KG1 (cell line): ENCODE results near the gene UGT1A6.
"Not testable (repeated sequence)": the region's sequence is repeated elsewhere in the genome, so short reads cannot be mapped to it uniquely, and the experiment has no call there.

Experiments
- DNase-seq: peaks from one replicate; lab custom pipeline; 2025; lab: John Stamatoyannopoulos, UW

The UGT1A6 gene

DNA sequence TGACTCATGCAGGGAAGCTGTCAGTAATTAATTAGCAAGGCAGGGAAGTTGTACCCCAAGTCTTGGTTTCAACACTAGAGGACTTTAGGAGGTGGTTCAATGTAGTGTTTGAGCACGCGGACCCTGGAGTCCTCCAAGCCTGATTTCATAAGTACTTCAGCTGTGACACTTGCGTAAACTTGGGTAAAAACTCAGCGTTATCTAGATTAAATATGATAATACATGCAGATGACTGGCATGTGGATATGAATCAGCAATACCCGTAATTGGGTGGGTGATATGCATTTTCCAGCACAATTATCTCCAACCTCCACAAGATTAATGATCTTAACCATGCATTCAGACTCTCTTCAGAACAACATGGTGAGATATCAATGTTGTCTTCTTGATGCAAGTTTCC, 5.8 kb upstream of the UGT1A6 start:
- DNase-seq: no peak

DNA sequence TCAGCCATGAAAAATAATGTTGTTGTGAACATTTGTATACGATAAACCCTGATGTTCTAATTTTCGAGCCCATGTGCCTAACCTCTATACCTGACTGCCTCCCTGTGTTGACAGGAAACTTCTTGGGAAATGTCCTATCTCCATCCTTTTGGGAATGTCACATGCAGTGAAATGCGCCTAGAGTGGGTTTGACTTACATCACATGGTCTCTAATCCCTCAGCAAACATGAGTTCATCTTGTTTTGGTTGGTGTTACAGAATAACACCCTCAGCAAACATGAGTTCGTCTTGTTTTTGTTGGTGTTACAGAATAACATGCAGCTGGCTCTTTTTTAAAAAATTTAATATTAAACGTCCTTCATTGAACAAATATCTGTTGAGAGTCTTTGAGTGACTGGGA, 4.3 kb upstream of the UGT1A6 start:
- DNase-seq: no peak

DNA sequence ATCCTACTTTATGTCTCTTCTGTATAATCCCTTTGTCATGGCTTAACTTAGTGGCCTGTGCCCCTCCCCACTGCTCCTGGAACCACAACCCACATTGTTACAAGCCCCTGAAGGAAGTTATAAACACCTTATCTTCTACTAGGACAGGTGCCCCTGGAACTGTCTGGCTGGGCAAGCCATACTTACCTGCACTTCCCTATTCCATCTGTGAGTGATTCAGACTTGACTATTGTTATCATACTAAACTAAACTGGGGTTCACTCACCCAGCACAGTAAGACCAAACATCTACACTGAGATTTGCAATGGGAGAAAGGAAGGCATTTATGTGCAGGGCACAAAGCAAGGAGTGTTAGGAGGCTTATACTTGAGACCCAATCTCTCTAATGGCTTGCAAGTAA, 3.7 kb upstream of the UGT1A6 start:
- no peak for DNase-seq

DNA sequence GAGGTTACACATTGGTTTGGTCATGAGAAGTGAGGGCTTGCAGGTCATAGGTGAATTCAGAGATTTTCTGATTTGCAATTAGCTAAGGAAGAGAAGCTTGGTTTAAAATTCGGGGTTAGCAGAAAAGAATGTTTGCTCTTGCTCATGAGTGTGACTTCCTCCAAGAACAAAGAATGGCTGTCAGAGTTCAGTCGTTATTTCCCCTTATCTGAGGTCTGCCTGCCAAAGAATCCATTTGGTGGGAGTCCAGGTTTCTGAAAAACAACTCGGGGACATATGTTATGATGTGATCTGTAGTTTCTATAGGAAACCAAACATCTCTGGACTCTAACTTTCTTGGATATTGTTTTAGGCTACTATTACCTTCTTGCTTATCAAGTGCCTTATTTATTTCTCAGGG, 3.2 kb upstream of the UGT1A6 start:
- DNase-seq: no peak

DNA sequence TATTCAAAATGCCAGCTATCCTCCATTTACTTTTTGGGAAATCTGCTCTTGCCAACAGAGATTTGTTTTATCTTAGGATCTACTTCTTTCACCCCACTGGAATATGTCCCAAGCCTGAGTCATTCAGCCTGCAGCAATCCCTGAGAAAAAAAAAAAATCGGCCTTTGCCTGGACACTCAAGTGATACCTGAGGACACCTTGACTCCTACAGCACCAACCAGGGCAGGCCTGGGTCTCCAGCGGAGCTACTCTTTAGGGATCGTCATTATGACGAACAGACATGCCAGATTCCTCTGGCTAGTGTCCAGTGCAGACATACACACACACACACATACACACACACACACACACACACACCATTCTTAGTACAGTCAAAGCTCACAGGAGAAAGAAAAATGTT, 2.2 kb upstream of the UGT1A6 start:
- DNase-seq: no peak

DNA sequence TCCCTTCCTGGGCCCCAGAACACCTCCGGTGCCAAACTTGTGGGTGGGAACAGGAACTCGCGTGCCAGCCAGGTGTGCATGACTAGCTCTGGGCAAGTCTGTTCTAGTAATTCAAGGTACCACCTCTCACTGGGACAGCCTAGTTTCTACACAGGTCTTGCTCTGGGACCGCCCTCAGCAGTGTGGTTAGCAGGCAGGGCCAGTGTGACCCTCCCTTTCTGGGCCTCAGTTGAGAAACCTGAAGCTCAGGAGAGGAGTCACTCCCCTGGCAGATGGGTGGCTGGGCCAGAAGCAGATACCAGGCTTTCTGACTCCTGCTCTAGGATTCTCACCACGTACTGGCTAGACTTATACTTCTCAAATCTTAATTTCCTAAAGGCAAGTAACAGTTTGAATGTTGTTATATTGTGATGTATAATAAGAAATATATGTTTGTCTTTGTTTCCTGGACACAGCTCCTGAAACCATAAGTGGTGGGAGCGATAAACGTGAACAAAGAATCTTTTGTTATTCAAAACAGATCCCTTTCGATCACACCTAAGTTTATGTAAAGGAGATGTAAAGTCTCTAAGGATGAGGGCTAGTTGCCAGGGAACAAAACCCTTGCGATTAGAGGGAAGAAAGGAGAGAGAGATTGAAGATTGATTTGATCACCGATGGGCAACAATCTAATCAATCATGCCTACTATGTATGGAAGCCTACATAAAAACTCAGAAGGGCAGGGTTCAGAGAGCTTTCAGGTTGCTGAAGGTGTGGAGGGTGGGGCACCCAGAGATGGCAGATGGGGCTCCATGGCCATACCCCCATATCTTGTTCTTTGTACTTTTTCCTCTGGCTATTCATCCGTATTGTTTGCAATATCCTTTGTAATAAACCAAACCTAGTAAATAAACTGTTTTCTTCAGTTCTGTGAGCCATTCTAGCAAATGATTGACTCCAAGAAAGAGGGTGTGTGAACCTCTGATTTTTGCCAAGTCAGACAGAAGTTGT, 952 bp upstream of the UGT1A6 start:
- no peak for DNase-seq

DNA sequence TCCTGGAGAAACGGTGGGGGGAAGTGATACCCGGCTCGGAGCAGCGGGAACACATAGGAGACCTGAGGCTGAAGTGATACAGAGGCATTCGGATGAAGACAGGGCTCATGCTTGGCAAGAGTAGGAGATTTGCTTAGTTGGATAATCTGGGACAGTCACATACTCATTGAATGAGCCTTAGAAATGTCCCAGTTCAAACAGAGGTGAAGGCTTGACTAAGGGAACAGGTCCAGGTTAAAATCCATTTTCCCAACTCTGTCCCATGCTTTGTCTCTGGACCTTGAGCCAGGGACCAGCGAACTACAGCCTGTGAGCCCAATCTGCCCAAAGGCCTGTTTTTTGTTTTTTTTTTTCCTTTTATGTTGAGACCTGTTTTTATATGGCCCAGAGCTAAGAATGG, 1.3 kb downstream of the UGT1A6 start:
- DNase-seq: no peak

DNA sequence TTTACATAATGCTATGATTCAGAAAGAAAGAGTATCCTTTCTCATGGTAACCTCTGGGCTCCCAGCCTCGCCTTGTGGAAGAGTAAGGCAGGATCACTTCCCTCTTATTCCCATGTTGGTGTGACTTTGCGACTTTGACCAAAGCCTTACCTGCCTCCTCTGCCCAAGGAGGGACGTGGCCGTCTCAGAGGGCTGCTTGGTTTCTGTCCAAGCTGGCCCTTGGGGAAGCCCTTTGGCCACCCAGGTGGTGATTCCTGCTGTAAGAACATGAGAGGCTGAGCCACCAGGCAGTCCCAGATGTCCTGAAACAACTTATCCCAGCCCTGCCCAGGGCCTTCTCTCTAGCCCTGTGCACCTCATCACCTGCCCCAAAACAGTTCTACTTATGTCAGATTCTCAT, 6.0 kb downstream of the UGT1A6 start:
- DNase-seq: no peak

DNA sequence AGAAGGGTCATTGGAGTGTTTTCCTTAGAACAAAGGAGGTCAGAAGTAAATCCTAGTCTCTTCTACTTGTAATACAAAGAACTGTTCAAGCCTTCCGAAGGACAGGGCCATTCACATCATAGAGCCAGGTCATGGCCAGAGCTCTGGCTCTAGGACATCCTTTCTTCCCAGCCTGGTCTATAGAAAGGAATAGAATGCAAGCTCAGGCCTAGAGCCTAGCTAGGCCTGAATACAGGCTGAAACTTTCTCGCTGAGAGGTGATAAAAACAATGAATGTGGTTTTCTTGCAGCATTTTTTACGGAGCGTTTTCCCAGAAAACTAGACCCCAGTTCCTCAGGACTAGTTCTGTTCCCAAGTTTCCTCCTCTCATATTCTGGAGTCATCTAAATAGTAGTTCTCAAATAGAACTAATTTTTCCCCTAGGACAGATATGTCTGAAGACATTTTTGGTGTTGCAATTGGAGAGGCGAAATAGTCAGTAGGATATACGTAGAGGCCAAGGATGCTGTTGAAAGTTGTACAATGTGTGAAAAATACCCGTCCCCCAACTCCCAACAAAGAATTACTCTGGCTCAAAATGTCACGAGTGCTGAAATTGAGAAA, 6.8 kb downstream of the UGT1A6 start:
- no peak for DNase-seq

DNA sequence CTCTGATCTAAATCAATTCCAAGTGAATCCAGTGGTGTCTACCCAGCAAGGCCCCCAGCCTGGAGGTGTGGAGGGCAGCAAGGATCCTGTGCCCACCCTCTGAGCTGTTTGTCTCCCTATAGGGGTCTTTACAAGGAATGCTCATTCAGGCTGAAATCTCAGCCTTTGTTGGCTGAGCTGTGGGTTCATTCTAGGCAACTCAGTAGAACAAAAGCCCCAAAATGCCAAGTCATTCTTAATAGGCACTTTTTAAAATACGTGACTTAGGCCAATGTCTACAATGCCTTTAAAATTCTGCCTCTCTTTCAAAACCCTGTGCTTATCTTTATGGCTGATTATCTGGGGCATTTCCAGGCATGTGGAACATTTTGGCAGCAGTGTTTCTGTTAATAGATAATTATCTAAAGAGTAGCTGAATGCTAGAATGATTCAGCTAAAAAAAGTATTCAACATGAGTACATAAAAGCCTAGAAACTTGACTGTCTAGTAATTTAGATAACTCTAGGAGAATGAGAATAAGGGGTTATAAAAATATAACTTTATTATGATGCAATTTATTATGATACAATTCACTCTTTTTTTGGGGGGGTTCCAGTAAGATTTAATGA, 7.4 kb downstream of the UGT1A6 start:
- DNase-seq: no peak

DNA sequence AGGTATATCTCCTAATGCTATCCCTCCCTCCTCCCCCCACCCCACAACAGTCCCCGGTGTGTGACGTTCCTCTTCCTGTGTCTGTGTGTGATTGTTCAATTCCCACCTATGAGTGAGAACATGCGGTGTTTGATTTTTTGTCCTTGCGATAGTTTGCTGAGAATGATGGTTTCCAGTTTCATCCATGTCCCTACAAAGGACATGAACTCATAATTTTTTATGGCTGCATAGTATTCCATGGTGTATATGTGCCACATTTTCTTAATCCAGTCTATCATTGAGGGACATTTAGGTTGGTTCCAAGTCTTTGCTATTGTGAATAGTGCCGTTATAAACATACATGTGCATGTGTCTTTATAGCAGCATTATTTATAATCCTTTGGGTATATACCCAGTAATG, 8.2 kb downstream of the UGT1A6 start:
- DNase-seq: not testable (repeated sequence)

DNA sequence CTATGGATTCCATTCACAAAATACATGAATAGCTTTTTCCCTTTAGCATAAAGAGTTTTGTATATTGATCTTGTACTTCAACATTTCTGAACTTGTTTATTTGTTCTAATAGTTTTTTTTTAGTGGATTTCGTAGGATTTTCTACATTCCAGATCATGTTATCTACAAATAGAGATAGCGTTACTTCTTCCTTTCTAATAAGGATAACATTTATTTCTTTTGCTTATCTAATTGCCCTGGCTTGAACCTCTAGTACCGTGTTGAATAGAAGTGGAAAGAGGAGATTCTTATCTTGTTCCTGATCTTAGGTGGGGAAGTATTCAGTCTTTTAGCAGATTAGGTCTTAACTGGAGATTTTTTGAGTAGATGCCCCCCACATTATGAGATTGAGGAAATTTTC, 9.5 kb downstream of the UGT1A6 start:
- DNase-seq: no peak

DNA sequence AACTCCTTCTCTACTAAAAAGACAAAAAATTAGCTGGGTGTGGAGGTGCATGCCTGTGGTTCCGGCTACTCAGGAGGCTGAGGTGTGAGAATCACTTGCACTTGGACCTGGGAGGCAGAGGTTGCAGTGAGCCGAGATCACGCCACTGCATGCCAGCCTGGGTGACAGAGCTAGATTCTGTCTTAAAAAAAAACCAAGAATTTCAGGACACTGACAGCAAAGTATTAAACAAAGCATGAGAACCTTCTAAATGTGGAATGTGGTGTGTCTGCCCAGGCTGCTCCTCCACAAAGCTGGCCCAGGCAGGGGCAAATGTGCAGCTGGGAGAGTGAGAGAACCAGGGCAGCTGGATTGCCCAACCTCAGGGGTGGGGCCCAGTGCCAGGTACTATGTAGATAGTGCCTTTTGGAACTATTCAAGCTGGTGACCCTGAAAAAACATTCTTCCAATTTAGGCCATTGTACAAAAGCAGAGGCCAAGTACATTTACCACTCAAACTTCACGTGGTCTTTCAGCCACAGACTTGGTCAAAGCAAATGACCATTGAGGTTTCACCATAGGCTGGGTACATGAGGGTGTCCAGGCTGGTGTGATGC, 13.3 kb downstream of the UGT1A6 start:
- no peak for DNase-seq

DNA sequence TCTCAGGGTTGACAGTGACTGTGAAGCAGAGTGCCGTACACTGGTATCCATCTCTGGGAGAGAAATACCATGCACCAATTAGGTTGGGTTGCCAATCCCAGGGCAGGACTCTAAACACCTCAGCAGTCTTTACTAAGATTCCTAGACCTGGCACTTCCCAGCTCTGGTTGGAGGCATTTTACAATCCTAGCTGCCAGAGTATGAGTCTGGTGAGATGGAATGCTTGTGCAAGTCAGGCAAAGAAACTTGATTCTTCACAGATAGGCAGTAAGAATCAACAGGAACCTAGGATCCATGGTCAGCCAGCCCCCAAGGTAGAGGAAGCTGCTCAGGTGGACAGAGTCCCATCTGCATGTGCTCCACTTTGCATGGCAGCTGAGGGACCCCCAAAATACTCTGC, 14.0 kb downstream of the UGT1A6 start:
- DNase-seq: no peak

DNA sequence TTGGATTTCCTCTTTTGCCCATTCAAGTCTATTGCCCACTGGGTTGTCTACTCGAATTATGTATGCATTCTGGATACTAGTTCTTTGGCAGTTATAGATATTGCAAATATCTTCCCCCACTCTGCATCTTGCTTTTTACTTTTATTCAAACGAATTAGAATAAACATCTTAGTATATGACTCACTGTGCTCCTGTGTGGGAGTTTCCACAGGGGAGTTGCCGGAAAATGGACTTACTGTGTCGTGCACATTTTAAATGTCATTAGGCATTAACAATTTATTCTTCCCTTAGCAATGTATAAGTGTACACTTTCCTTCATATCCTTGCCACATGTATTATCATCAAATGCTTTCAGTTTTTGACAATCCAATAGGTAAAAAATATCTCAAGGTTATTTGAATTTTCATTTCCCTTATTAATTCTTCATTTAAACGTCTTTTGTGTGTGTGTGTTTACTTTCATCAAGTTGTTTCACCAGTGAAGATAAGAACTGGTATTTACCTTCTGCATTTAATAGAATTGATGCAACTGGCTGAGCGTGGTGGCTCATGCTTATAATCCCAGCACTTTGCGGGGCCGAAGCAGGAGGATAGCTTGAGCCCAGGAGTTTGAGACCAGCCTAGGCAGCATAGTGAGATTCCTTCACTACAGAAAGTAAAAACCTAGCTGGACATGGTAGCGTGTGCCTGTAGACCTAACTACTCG, 15.4 kb downstream of the UGT1A6 start:
- DNase-seq: no peak

DNA sequence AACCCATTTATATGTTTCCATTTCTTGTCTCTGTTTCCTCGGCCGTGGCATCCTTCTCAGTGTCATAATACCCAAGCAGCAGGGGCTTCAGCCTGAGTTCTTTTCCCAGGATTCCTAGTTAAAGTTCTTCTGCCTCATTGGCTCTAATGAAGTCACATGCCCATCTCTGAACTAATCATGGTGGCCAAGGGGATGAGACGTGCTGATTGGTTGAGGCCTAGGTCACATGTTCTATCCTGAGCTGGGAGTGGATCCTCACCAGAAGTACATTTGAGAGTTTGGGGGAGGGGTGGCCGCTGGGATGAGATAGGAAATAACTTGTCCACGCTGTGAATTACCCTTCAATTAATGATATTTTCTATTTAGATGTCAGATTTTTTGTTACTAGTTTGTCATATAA, 16.3 kb downstream of the UGT1A6 start:
- no peak for DNase-seq

DNA sequence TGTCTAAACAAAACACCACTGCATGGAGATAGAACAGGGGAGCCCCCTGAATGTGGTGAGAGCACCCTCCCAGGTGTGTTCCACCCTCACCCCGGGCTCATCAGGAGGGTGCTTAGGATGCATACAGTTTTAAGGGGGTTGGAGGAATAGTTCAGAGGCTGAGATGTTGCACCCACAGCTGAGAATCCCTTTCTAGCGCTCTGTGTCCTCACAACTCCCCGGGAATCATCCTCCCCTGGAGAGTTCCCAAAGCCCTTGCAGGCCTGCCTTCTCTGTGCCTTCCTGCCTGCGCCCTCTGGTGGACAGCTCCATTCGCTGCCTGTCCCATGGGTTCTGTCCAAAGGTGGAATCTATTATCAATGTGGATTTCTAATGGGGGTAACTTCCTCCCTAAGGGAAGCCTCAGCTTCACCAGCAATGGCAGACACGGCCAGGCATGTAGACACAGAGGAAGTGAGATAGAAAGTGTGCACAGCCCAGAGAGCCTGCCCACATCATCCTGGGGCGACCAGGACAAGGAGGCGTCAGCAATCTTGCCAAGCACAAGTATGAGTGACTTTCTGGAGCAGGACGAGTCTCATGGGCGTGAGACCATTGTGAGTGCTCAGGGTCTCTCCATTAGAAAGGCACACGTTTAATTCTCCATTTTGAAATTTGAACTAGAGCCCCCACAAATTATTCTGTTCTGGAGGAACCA, 18.8 kb downstream of the UGT1A6 start:
- DNase-seq: peak; percentile 33

DNA sequence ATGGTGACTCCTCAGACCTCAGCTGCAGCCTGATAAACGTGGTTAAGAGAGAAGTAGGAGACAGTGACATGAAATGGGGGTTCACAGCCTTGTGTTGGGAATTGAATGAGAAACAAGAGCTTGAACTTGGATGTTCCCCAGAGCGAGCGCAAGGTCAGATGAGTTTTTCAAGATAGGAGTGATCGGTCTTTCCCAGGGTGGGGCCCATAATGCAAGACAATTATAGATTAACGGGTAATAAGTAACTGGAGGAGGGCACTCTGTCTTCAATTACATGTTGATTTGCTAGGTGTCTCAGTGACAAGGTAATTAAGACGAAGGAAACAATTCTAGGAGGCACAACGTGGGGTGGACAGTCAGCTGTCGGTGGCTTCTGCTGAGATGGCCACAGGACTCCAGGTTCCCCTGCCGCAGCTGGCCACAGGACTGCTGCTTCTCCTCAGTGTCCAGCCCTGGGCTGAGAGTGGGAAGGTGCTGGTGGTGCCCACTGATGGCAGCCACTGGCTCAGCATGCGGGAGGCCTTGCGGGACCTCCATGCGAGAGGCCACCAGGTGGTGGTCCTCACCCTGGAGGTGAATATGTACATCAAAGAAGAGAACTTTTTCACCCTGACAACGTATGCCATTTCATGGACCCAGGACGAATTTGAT, 20.0 kb downstream of the UGT1A6 start, which contains the start of gene UGT1A5:
Gene UGT1A5 (plus strand): TSS at position 297 of the 651 bp plus-strand sequence. CDS start 85 bp downstream, at position 382.
- DNase-seq: no peak

DNA sequence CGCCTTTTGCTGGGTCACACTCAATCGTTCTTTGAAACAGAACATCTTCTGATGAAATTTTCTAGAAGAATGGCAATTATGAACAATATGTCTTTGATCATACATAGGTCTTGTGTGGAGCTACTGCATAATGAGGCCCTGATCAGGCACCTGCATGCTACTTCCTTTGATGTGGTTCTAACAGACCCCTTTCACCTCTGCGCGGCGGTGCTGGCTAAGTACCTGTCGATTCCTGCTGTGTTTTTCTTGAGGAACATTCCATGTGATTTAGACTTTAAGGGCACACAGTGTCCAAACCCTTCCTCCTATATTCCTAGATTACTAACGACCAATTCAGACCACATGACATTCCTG, 20.5 kb downstream of the UGT1A6 start:
- no peak for DNase-seq

DNA sequence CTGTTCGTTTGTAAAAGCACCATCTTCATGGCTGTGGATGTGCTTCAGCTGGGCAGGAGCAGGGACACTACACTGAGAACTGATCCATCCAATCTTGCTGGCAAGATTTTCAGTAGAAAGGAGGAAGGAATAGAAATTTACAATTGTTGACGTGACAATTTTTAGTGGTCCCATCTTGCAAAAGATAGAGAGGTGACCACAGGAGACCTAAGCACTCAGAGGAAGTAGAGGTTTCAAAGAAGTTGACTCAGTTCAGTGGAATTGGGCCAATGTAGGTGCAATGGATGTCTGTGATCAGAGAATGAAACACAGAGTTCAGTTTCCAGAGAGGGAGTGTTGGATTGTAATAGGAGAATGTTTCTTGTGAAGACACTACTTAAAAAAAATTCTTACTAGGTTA, 21.4 kb downstream of the UGT1A6 start:
- peak; percentile 6 for DNase-seq

DNA sequence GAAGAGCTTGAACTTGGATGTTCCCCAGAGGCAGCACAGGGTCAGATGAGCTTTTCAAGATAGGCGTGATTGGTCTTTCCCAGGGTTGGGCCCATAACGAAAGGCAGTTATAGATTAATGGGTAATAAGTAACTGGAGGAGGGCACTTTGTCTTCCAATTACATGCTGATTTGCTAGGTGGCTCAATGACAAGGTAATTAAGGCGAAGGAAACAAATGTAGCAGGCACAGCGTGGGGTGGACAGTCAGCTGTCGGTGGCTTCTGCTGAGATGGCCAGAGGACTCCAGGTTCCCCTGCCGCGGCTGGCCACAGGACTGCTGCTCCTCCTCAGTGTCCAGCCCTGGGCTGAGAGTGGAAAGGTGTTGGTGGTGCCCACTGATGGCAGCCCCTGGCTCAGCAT, 25.9 kb downstream of the UGT1A6 start, which contains the start of gene UGT1A4:
Gene UGT1A4 (plus strand): TSS at position 185 of the 400 bp plus-strand sequence. CDS start 85 bp downstream, at position 270.
- no peak for DNase-seq
